DND-41 (cell line): ENCODE measurements around the gene CFAP20.
A peak's percentile ranks its signal among the peaks of the same experiment; 100 is the strongest.

ENCODE experiments used
- ATAC-seq: fragments of 200-7000 bp; cut with Tn5 transposase; 3 replicates; pipeline ENCODE4 v1.9.1; 2021; ENCODE audit warnings: low read depth; ENCODE audit not compliant: insufficient read depth
- DNase-seq: peaks from one replicate; pipeline ENCODE4 v3.0.0-alpha.2; 2020
- H2AFZ ChIP-seq: 2 replicates; pipeline ENCODE4 v1.6.0; 2012; ENCODE audit warnings: low read depth, low read length
- H3K27ac ChIP-seq: 2 replicates; pipeline ENCODE4 v1.5.1; 2012; ENCODE audit warnings: low read length, inconsistent platforms
- H3K27me3 ChIP-seq: fragments of 200-600 bp; sonication (generic); 2 replicates; pipeline ENCODE4 v1.6.0; 2012; ENCODE audit warnings: low read length, mild to moderate bottlenecking, inconsistent platforms; ENCODE audit not compliant: insufficient read depth, poor library complexity
- H3K36me3 ChIP-seq: 2 replicates; pipeline ENCODE4 v1.5.1; 2012; ENCODE audit warnings: low read length, inconsistent platforms; ENCODE audit not compliant: insufficient read depth
- H3K4me1 ChIP-seq: 2 replicates; pipeline ENCODE4 v1.5.1; 2012; ENCODE audit warnings: mild to moderate bottlenecking, low read length; ENCODE audit not compliant: insufficient read depth
- H3K4me2 ChIP-seq: 2 replicates; pipeline ENCODE4 v1.6.0; 2012; ENCODE audit warnings: mild to moderate bottlenecking, moderate library complexity, low read length, inconsistent platforms; ENCODE audit not compliant: insufficient read depth
- H3K4me3 ChIP-seq, 2 experiments: fragments of 200-600 bp in 1 of 2; shearing (Covaris generic) in 1 of 2; 2 replicates each; pipeline ENCODE4 v1.5.1; 2012 to 2016; ENCODE audit warnings: inconsistent platforms in 2 of 2, low read length in 2 of 2, mild to moderate bottlenecking in 2 of 2, low read depth in 1 of 2, moderate library complexity in 1 of 2
- H3K79me2 ChIP-seq: 2 replicates; pipeline ENCODE4 v1.6.0; 2012; ENCODE audit warnings: low read length, inconsistent platforms; ENCODE audit not compliant: insufficient read depth
- H3K9ac ChIP-seq: 2 replicates; pipeline ENCODE4 v1.6.0; 2012; ENCODE audit warnings: low read depth, mild to moderate bottlenecking, inconsistent platforms, low read length, moderate library complexity
- H3K9me3 ChIP-seq: 2 replicates; pipeline ENCODE4 v1.5.1; 2012; ENCODE audit warnings: low read length, moderate library complexity, mild to moderate bottlenecking, inconsistent platforms; ENCODE audit not compliant: insufficient read depth, severe bottlenecking
- H4K20me1 ChIP-seq: 2 replicates; pipeline ENCODE4 v1.6.0; 2012; ENCODE audit warnings: low read length; ENCODE audit not compliant: insufficient read depth
- CTCF ChIP-seq: IDR thresholded peaks from 2 replicates; pipeline ENCODE4 v1.5.1; 2012; ENCODE audit warnings: borderline replicate concordance, low read length, moderate library complexity, mild to moderate bottlenecking; ENCODE audit not compliant: poor library complexity, severe bottlenecking; ENCODE audit errors: extremely low read depth
- EZH2 ChIP-seq: IDR thresholded peaks from 3 replicates; pipeline ENCODE4 v1.6.1; 2012; ENCODE audit warnings: borderline replicate concordance, low read depth, mild to moderate bottlenecking, moderate library complexity, low read length, inconsistent platforms; ENCODE audit not compliant: severe bottlenecking

CFAP20 gene

GRCh38 chr16:58123896-58124600, 5.1 kb downstream of the CFAP20 start:
- H3K4me1 ChIP-seq, result peaks cover 57% of the 10 kb centered on the region
- no peak overlapping the region for H3K9ac ChIP-seq
- H3K36me3 ChIP-seq, result peaks cover 16% of the 10 kb centered on the region
- no peak overlapping the region for H3K4me3 ChIP-seq
- no peaks in the 10 kb centered on the region for H3K9me3 ChIP-seq
- TF ChIP-seq CTCF, result no peak
- no peak for TF ChIP-seq EZH2
- H3K4me2 ChIP-seq, result peak overlapping the region; percentile 28
- H2AFZ ChIP-seq, result no peak overlapping the region
- ATAC-seq (no peak), DNase-seq (no peak)
- peaks cover 89% of the 10 kb centered on the region for H4K20me1 ChIP-seq
- H3K27me3 ChIP-seq, result no peaks in the 10 kb centered on the region
- no peak overlapping the region for H3K27ac ChIP-seq
- H3K79me2 ChIP-seq, result peaks cover 99% of the 10 kb centered on the region

DNA sequence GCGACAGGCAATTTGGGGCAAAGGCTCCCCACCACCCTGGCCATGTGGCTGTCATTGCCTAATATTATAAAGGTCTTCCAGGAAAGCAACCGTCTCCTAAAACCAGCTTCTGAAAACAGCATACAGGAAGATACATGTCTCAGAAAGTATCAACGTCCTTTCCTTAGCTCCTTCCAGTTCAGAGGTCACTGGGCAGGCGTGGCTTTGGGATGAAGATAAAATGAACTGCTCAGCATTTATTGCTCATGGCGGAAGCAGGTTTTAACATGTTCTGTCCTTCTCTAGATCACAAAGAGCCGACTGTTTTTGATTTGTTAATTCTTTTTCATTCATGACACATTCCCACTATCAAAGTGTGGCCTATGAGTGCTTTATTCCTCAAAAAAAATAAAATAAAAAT, 8.0 kb downstream of the CFAP20 start:
- no peak overlapping the region for H3K4me3 ChIP-seq
- H3K27ac ChIP-seq, result no peak overlapping the region
- no peak for ATAC-seq
- H3K79me2 ChIP-seq, result peaks cover 99% of the 10 kb centered on the region
- TF ChIP-seq CTCF (no peak), EZH2 (no peak)
- H3K9ac ChIP-seq, result no peak overlapping the region
- H3K4me1 ChIP-seq, result peaks cover 34% of the 10 kb centered on the region
- H3K36me3 ChIP-seq, result peaks cover 32% of the 10 kb centered on the region
- DNase-seq, result no peak
- H3K27me3 ChIP-seq, result no peaks in the 10 kb centered on the region
- H3K4me2 ChIP-seq, result no peak overlapping the region
- H2AFZ ChIP-seq, result no peak overlapping the region
- no peaks in the 10 kb centered on the region for H3K9me3 ChIP-seq
- peaks cover 93% of the 10 kb centered on the region for H4K20me1 ChIP-seq

DNA sequence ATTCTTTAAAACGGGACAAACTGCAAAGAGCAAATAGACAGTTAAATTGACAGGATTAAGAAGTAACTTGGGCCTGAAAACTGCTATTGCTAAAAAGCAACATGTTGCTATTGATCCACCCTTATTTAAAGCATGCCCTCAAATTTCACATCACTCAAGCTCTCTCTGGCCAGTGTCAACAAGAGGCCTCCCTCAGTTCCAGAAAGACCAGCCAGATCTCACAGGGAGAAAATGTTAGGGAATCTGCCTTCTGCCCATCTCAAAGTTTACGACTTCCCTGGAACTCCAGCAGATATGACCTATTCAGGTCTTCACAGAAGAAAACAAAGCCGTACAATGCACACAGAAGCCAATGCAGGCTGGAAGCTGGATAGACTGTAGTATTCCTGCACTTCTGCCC, 8.9 kb downstream of the CFAP20 start:
- no peaks in the 10 kb centered on the region for H3K27me3 ChIP-seq
- H3K27ac ChIP-seq, result no peak overlapping the region
- peaks cover 95% of the 10 kb centered on the region for H3K79me2 ChIP-seq
- H3K4me2 ChIP-seq, result no peak overlapping the region
- peaks cover 25% of the 10 kb centered on the region for H3K4me1 ChIP-seq
- no peak for TF ChIP-seq CTCF
- no peak for TF ChIP-seq EZH2
- H3K36me3 ChIP-seq, result peaks cover 35% of the 10 kb centered on the region
- no peak for ATAC-seq
- no peak overlapping the region for H3K9ac ChIP-seq
- no peaks in the 10 kb centered on the region for H3K9me3 ChIP-seq
- DNase-seq, result no peak
- H4K20me1 ChIP-seq, result peaks cover 90% of the 10 kb centered on the region
- H3K4me3 ChIP-seq, result no peak overlapping the region
- H2AFZ ChIP-seq, result no peak overlapping the region
